ENCODE measurements around the gene TMEM129.

DNA sequence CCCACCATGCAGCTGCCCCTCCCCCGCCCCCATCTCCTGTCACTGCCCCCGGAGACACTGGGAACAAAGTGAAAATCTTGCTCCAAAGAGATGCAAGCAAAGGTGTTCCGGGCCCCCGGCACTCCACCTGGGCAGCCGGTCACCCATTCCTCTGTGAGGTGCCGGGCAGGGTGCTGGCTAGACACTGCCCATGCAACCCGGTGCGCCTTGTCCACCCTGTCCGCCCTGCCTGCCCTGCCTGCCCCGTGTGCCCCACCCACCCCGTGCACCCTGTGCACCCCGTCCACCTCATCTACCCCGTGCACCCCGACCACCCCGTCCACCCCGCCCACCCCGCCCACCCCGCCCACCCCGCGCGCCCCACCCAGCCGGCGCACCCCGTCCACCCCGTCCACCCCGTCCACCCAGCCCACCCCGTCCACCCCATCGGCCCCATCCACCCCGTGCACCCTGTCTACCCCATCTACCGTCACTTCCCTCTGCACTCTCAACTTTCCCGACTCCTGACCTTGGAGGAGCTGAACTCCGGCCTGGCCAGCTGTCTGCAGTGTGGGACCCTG lies 40.1 kb upstream of the TMEM129 start:
- TF ChIP-seq, protein P1, sequence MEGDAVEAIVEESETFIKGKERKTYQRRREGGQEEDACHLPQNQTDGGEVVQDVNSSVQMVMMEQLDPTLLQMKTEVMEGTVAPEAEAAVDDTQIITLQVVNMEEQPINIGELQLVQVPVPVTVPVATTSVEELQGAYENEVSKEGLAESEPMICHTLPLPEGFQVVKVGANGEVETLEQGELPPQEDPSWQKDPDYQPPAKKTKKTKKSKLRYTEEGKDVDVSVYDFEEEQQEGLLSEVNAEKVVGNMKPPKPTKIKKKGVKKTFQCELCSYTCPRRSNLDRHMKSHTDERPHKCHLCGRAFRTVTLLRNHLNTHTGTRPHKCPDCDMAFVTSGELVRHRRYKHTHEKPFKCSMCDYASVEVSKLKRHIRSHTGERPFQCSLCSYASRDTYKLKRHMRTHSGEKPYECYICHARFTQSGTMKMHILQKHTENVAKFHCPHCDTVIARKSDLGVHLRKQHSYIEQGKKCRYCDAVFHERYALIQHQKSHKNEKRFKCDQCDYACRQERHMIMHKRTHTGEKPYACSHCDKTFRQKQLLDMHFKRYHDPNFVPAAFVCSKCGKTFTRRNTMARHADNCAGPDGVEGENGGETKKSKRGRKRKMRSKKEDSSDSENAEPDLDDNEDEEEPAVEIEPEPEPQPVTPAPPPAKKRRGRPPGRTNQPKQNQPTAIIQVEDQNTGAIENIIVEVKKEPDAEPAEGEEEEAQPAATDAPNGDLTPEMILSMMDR (conservative IDR thresholded peaks at IDR 0.05): no peak
- no peak for TF ChIP-seq EZH2 (IDR thresholded peaks at IDR 0.05; ENCODE audit: low read depth)

Measured in PC-9 (cell line).